SJCRH30 (cell line): ENCODE data around the gene RNH1. TPM values are rescaled to one million over a fixed set of nuclear protein-coding genes. Genes with fewer than 3 reads are reported as not detected.
A peak's percentile ranks its signal among the peaks of the same experiment; 100 is the strongest.

Experiments used
- DNase-seq, 2 experiments: peaks; one replicate each; pipeline ENCODE4 v3.0.0-alpha.2; 2015 to 2020
- H3K27ac ChIP-seq: fragments of 250-450 bp; sonication (Bioruptor Pico); 2 replicates; pipeline ENCODE4 v1.5.1; 2020; ENCODE audit warnings: mild to moderate bottlenecking, moderate library complexity
- H3K27me3 ChIP-seq: fragments of 250-450 bp; sonication (Bioruptor Pico); 2 replicates; pipeline ENCODE4 v1.5.1; 2020; ENCODE audit warnings: mild to moderate bottlenecking, moderate library complexity
- H3K36me3 ChIP-seq: fragments of 250-450 bp; sonication (Bioruptor Pico); 2 replicates; pipeline ENCODE4 v1.5.1; 2020; ENCODE audit warnings: mild to moderate bottlenecking, moderate library complexity
- H3K4me1 ChIP-seq: fragments of 250-450 bp; sonication (Bioruptor Pico); 2 replicates; pipeline ENCODE4 v1.5.1; 2020; ENCODE audit warnings: mild to moderate bottlenecking, moderate library complexity
- H3K4me3 ChIP-seq: fragments of 250-450 bp; sonication (Bioruptor Pico); 2 replicates; pipeline ENCODE4 v1.5.1; 2020; ENCODE audit warnings: mild to moderate bottlenecking, moderate library complexity
- H3K9me3 ChIP-seq: fragments of 250-450 bp; sonication (Bioruptor Pico); replicated peaks from 2 replicates; pipeline ENCODE4 v1.5.1; 2020; ENCODE audit warnings: mild to moderate bottlenecking, moderate library complexity
- total RNA-seq: library from RNA; depleted of rRNA; stranded (reverse); fragments of >200 nt; shearing (Covaris generic); gene quantifications from 2 replicates; pipeline ENCODE4 v1.2.3, GENCODE V29; 2014

The RNH1 gene
- total RNA-seq, 1 experiment from 2014 or later = 84.7 TPM

DNA sequence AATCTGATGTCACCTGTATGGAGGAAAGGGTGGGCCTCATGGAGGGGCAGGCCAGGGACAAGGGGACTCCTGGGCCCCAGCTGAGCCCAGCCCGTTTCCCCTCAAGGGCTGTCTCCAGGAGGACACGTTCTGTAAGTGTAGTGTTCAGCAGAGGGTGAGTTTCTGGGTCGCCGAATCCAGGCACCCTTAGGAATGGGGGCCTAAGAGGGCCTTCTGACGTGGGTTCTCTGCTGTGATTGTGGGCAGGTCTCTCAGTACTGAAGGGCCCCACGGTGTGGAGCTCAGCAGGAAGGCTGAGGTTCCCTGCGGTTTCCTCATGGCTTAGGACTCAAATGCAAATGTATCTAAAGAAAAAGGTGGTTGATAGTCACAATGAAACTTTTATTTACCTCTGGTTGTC, 50.5 kb downstream of the RNH1 start:
- Histone ChIP-seq H3K27me3 (no peaks in the 10 kb centered on the region), H3K4me1 (peaks cover under 1% of the 10 kb centered on the region; the same call in 1 of the 2 replicates), H3K36me3 (peaks cover 12% of the 10 kb centered on the region), H3K9me3 (no peaks in the 10 kb centered on the region), H3K27ac (no peak overlapping the region), H3K4me3 (no peak overlapping the region)
- no peak for DNase-seq

DNA sequence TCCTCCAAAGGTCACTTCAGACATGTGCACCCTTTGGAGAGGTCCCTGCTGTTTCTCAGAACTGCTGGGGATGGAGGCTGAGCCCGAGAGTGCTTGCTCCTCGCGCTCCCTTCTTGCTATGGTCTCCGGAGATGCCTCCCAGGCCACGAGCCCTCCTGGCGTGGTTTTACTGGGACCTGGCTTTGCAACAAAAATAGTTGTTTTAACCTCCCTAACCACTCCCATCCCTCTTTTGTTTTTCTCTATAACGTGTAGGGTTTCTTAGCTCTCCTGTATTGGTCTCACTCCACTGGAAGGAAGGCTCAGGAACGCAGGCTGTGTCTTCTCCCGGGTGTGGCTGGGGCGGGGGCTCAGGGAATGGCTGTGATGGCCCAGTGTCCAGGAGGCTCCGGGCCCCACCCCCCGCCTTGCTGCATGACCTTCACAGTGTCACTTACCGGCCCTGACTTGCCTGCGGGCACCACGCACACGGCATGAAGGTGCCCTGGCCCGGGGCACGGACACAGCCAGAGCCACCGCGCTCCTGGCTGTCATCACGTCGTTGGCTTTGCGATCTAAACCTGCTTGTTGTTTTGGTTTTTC, 51.4 kb downstream of the RNH1 start:
- peaks cover 3% of the 10 kb centered on the region; the same call in 1 of the 2 replicates for H3K4me1 ChIP-seq
- H3K4me3 ChIP-seq = no peak overlapping the region
- peaks cover 11% of the 10 kb centered on the region for H3K36me3 ChIP-seq
- no peak for DNase-seq
- H3K27ac ChIP-seq = no peak overlapping the region
- H3K9me3 ChIP-seq = no peaks in the 10 kb centered on the region
- H3K27me3 ChIP-seq = no peaks in the 10 kb centered on the region

DNA sequence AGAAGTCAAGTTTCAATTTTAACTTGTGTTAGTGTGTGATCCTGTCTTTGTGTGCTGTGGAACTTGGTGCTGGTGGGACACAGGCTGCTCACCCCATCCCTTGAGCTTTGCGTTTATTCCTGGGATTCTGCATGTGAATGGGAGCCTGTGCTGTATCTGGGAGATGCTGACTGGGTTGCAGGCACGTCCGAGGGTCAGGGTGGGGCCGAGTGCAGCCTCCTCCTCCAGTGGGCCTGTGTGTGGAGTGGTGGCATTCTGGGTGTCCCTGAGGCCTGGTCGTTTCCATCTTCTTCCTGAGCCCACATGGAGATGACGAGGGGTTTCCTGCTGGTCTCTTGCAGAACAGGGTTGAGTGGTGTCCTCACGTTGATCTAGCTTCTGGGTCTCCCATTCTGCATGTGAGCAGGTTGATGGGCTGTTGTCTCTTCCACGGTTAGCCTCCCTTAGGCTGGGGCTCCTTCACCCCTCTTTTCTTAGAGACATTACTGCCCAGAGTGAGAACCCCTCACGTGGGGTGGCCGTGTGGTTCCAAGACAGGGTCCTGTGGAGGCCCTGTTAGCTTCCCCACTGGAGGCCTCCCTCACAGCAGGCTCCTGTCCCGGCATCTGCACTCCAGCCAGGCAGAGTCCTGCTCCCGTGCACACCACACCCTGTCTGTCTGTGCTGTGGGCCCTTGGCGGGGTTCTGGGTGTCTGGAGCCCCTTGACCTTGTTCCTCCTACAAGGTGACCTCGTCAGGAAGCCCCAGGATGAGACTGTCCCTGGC, 52.1 kb downstream of the RNH1 start:
- Histone ChIP-seq H3K27me3 (no peaks in the 10 kb centered on the region), H3K4me1 (peaks cover 3% of the 10 kb centered on the region; the same call in 1 of the 2 replicates), H3K4me3 (no peak overlapping the region), H3K27ac (no peak overlapping the region), H3K36me3 (peaks cover 11% of the 10 kb centered on the region; the same call in 1 of the 2 replicates), H3K9me3 (no peaks in the 10 kb centered on the region)
- no peak for DNase-seq

DNA sequence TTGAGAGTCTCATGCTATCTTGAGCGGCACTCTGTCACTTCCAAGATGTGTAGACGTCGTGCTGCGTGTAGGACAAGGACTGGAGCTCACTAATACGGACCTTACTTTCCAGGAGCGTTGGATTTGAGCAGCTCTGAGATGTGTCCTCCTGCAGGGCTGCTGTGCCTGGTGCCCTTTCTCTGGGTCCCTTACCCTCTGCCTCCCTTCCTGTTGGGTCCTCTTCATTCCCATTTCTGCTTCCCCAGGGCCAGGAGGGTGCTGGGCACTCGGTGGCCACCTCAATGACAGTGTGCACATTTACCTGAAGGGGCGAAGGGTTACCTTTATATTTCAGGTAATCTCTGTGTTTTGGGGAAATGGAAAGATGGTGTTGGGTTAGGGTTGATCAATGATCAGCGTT, 53.0 kb downstream of the RNH1 start:
- no peaks in the 10 kb centered on the region for H3K27me3 ChIP-seq
- no peak overlapping the region for H3K4me3 ChIP-seq
- peaks cover 11% of the 10 kb centered on the region; the same call in 1 of the 2 replicates for H3K36me3 ChIP-seq
- no peaks in the 10 kb centered on the region for H3K9me3 ChIP-seq
- no peak overlapping the region for H3K27ac ChIP-seq
- peaks cover 3% of the 10 kb centered on the region; the same call in 1 of the 2 replicates for H3K4me1 ChIP-seq
- DNase-seq = no peak

DNA sequence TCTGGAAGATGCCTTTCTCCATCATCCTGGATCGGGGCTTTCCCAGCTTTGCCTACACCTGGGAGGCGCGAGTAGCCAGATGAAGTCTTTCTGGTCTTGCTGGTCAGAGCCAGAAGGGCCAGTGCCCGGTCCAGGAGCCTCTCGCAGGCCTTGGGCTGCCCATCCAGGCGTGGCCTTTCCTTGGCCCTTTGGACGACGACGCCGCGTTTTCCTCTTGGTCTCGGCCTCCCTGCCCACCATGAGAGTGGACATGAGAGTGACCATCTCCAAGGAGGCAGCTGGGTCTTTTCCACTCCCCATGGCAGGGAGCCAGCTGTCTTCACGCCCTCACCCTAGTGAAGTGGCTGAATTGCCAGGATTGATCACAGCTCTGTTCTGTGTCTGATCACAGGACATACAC, 53.5 kb downstream of the RNH1 start:
- no peaks in the 10 kb centered on the region for H3K27me3 ChIP-seq

GRCh38 chr11:452916-453527, 54.0 kb downstream of the RNH1 start:
- Histone ChIP-seq H3K9me3 (no peaks in the 10 kb centered on the region), H3K27me3 (no peaks in the 10 kb centered on the region), H3K4me3 (no peak overlapping the region), H3K4me1 (peaks cover 7% of the 10 kb centered on the region; the same call in 1 of the 2 replicates), H3K27ac (no peak overlapping the region), H3K36me3 (peaks cover 11% of the 10 kb centered on the region; the same call in 1 of the 2 replicates)
- DNase-seq = no peak

More for the DNA sequence above, 53.5 kb downstream of the RNH1 start:
- H3K4me1 ChIP-seq = peaks cover 5% of the 10 kb centered on the region; the same call in 1 of the 2 replicates
- no peak overlapping the region for H3K27ac ChIP-seq
- H3K9me3 ChIP-seq = no peaks in the 10 kb centered on the region
- no peak for DNase-seq
- H3K36me3 ChIP-seq = peaks cover 11% of the 10 kb centered on the region; the same call in 1 of the 2 replicates
- H3K4me3 ChIP-seq = no peak overlapping the region

GRCh38 chr11:452203-452744, 54.8 kb downstream of the RNH1 start:
- peaks cover 7% of the 10 kb centered on the region; the same call in 1 of the 2 replicates for H3K4me1 ChIP-seq
- H3K4me3 ChIP-seq = no peak overlapping the region
- H3K9me3 ChIP-seq = no peaks in the 10 kb centered on the region
- H3K27me3 ChIP-seq = no peaks in the 10 kb centered on the region
- peaks cover 11% of the 10 kb centered on the region; the same call in 1 of the 2 replicates for H3K36me3 ChIP-seq
- no peak for DNase-seq
- no peak overlapping the region for H3K27ac ChIP-seq

DNA sequence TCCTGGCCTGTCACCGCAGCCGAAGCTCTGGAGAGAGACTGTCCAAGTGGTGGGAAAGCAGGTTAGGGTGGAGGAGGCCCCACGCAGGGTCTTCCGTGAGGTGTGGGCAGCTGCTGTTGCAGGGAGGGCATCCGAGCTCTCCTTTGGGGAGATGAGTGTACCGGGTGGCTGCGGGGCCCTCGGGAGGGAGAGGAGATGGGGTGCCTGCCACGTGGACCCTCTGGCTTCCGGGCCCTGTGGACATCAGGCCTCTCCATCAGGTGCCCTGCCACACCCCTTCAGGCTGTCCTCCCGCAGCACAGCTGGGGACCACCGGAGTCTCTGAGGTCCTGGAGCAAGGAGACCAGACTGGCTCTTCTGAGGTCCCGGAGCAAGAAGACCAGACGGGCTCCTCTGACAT, 55.3 kb downstream of the RNH1 start:
- H3K36me3 ChIP-seq = peaks cover 11% of the 10 kb centered on the region; the same call in 1 of the 2 replicates
- peak overlapping the region; percentile 25; the same call in 1 of the 2 replicates for H3K27ac ChIP-seq
- peak overlapping the region; percentile 76 for H3K4me3 ChIP-seq
- no peaks in the 10 kb centered on the region for H3K9me3 ChIP-seq
- DNase-seq = no peak
- H3K27me3 ChIP-seq = no peaks in the 10 kb centered on the region
- peaks cover 10% of the 10 kb centered on the region for H3K4me1 ChIP-seq

GRCh38 chr11:450809-451451, 56.1 kb downstream of the RNH1 start:
- H3K9me3 ChIP-seq = no peaks in the 10 kb centered on the region
- peak; percentile 59 to 73 for DNase-seq
- peak overlapping the region; percentile 25 for H3K27ac ChIP-seq
- peaks cover 11% of the 10 kb centered on the region; the same call in 1 of the 2 replicates for H3K36me3 ChIP-seq
- peaks cover 10% of the 10 kb centered on the region for H3K4me1 ChIP-seq
- no peaks in the 10 kb centered on the region for H3K27me3 ChIP-seq
- peak overlapping the region; percentile 76 for H3K4me3 ChIP-seq

- Histone ChIP-seq H3K27me3 (no peaks in the 10 kb centered on the region), H3K36me3 (peaks cover 11% of the 10 kb centered on the region; the same call in 1 of the 2 replicates), H3K4me1 (peaks cover 10% of the 10 kb centered on the region), H3K27ac (peak within 1 kb of the TSS; percentile 38), H3K4me3 (peak within 1 kb of the TSS; percentile 76), H3K9me3 (no peaks in the 10 kb centered on the region)
- DNase-seq = peak; percentile 96 to 97
Measured at GRCh38 chr11:449889-450808, 56.9 kb downstream of the RNH1 start, which contains the start of gene PTDSS2. TSS of gene PTDSS2 (plus strand) at chr11:450279. CDS start at chr11:450456, 177 bp downstream.

DNA sequence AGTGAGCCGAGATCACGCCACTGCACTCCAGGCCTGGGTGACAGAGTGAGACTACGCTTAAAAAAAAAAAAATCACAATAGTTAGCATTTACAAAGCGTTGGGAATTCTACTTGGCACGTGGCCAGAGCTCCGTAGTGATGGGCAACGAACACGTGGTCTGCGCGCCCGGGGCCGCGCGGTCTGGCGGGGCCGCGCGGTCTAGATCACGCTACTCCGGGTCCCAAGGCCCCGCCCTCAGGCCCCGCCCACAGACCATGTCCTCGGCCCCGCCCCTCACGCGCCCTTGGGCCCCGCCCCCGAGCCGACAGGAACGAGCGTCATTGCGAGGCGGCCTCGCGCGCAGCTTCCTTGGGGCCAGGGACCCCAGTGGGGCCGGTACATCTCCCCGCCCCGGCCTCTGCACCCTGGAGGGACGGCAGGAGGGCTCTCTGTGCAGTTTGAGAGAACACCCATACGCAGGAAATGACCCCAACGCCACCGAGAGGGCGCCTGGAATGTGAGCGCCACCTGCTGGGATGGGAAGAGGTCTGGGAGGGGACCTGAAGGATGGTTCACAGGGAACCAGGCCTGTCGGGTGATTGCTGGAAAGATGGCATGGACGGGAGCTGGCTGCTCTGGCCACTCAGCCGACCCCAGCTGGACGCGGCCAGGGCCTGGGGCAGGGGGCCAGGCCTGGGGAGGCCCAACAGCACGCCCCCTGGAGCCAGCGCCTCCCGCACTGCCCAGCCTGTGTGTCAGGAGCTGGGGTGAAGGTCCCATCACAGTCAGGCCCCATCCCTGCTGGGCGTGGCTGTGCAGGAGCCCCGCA, 58.9 kb downstream of the RNH1 start:
- Histone ChIP-seq H3K36me3 (peaks cover 4% of the 10 kb centered on the region; the same call in 1 of the 2 replicates), H3K4me1 (peaks cover 20% of the 10 kb centered on the region), H3K9me3 (no peaks in the 10 kb centered on the region), H3K27me3 (no peaks in the 10 kb centered on the region), H3K27ac (peak overlapping the region; percentile 29; the same call in 1 of the 2 replicates), H3K4me3 (peak overlapping the region; percentile 53)
- DNase-seq = peak; percentile 95 to 96

DNA sequence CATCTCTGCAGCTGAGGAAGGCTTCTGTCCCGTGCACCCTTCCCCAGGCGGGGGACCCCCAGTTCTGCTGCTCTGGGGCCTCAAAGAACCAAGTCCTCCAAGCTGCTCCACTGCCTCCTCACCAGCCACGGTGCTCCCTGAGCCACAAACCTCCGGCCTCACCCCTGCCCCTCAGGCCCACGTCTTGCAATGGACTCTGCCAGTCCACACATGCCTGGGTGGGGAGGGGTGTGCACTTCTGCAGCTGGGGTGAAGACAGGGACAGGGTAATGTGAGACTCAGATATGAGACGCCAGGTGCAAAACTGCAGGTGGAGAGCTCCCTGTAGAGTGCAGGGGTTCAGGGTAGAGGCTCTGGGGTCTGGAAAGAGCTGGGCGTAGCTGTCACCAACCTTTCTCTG, 60.2 kb downstream of the RNH1 start:
- Histone ChIP-seq H3K27me3 (no peaks in the 10 kb centered on the region), H3K9me3 (no peaks in the 10 kb centered on the region), H3K27ac (no peak overlapping the region), H3K4me1 (peaks cover 26% of the 10 kb centered on the region), H3K36me3 (no peaks in the 10 kb centered on the region), H3K4me3 (no peak overlapping the region)
- peak; percentile 68 to 82 for DNase-seq
